Thyroid gland (tissue), 4 donors: Measurements from ENCODE around the gene CDK5RAP2.

Experiments
- CTCF ChIP-seq, 6 experiments: fragments of 200-600 bp in 3 of 6; fragments of 450-650 bp in 3 of 6; sonication (generic) in 3 of 6; IDR thresholded peaks; one replicate each; pipeline ENCODE4 v1.5.1; 2016 to 2019; ENCODE audit warnings: antibody characterized with exemption in 6 of 6, mild to moderate bottlenecking in 2 of 6, inconsistent platforms in 1 of 6, moderate library complexity in 1 of 6
- POLR2A ChIP-seq, 2 donors: fragments of 450-650 bp; IDR thresholded peaks; one replicate each; pipeline ENCODE4 v1.6.1; 2017; ENCODE audit warnings: antibody characterized with exemption in 2 of 2, mild to moderate bottlenecking in 2 of 2, moderate library complexity in 1 of 2

- no peak for TF ChIP-seq CTCF (IDR thresholded peaks at IDR 0.05)
- no peak for TF ChIP-seq POLR2A (IDR thresholded peaks at IDR 0.05)
These were observed 234.6 kb downstream of the CDK5RAP2 start for GRCh38 chr9:120345379-120345778.
